Measurements from ENCODE around the gene B4GALNT1. TPM values are rescaled to one million over a fixed set of nuclear protein-coding genes. Genes with fewer than 3 reads are reported as not detected.

Gene B4GALNT1
- total RNA-seq, 4 donors from 2014 or later, result 0.19 to 1.7 (median 0.26) TPM

GRCh38 chr12:57622293-57623245 is 10.4 kb downstream of the B4GALNT1 start:
- no peak for TF ChIP-seq POLR2A (IDR thresholded peaks at IDR 0.05)
- TF ChIP-seq CTCF (IDR thresholded peaks at IDR 0.05), result no peak
- peak in 1 of 2 donors; percentile 70 for DNase-seq (ENCODE audit: low spot score in 2 of 2)
- intact Hi-C loops (cut with DNase I; ENCODE audit: low total_unique reads), result loop anchor here (5.0 to 10.0 kb wide), 2 partner anchors 40 to 158 kb away; no protein-coding TSS in a partner anchor
- 78 to 80% methylated on average over 9 of the region's 9 CpGs for WGBS, 2 donors
- no peak overlapping the region for H3K4me3 ChIP-seq (ENCODE audit: low read depth, poor library complexity, severe bottlenecking)

GRCh38 chr12:57621497-57622292 is 11.3 kb downstream of the B4GALNT1 start:
- no peak overlapping the region for H3K4me3 ChIP-seq (ENCODE audit: low read depth, poor library complexity, severe bottlenecking)
- peak in 1 of 2 donors; percentile 91 for DNase-seq (ENCODE audit: low spot score in 2 of 2)
- intact Hi-C loops (cut with DNase I; ENCODE audit: low total_unique reads), result loop anchor here (5.0 to 10.0 kb wide), 2 partner anchors 39 to 157 kb away; no protein-coding TSS in a partner anchor
- TF ChIP-seq CTCF (IDR thresholded peaks at IDR 0.05), result peak in 1 of 3 donors; percentile 9
- TF ChIP-seq POLR2A (IDR thresholded peaks at IDR 0.05), result no peak
- 3 to 4% methylated on average over 23 to 38 of the region's 49 CpGs for WGBS, 2 donors

GRCh38 chr12:57620936-57621496 is 12.0 kb downstream of the B4GALNT1 start:
- WGBS, 2 donors, result 3 to 5% methylated on average over 34 to 39 of the region's 42 CpGs
- peak in 1 of 2 donors; percentile 87 for DNase-seq (ENCODE audit: low spot score in 2 of 2)
- TF ChIP-seq POLR2A (IDR thresholded peaks at IDR 0.05) (no peak), CTCF (IDR thresholded peaks at IDR 0.05) (no peak)
- no peak overlapping the region for H3K4me3 ChIP-seq (ENCODE audit: low read depth, poor library complexity, severe bottlenecking)
- intact Hi-C loops (cut with DNase I; ENCODE audit: low total_unique reads), result loop anchor here (5.0 to 10.0 kb wide), 2 partner anchors 39 to 156 kb away; no protein-coding TSS in a partner anchor

GRCh38 chr12:57620245-57620935 is 12.6 kb downstream of the B4GALNT1 start:
- no peak for DNase-seq (ENCODE audit: low spot score in 2 of 2)
- no peak overlapping the region for H3K4me3 ChIP-seq (ENCODE audit: low read depth, poor library complexity, severe bottlenecking)
- intact Hi-C loops (cut with DNase I; ENCODE audit: low total_unique reads), result loop anchor here (5.0 to 10.0 kb wide), 2 partner anchors 38 to 156 kb away; no protein-coding TSS in a partner anchor
- TF ChIP-seq CTCF (IDR thresholded peaks at IDR 0.05) (no peak), POLR2A (IDR thresholded peaks at IDR 0.05) (no peak)
- WGBS, 2 donors, result 26 to 40% methylated on average over 11 to 12 of the region's 13 CpGs
